ENCODE data around the gene LAIR2.

DNA sequence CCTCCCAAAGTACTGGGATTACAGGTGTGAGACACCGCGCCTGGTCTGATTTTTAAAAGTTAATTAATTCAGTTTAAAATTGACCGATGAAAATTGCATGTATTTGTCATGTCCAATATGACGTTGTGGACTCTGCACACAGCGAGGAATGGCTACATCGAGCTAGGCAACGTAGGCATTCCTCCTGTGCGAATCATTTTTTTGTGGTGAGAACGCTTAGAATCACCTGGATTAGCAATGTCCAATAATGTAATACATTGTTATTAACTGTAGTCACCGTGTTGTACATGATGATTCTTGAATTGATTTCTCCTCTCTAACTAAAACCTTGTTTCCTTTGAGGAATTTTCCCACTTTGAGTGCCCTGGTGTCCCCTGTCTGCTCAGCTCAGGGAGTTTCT, 3.4 kb downstream of the LAIR2 start:
- TF ChIP-seq POLR2AphosphoS5 (IDR thresholded peaks at IDR 0.05; ENCODE audit: low read length) (no peak), POLR2A (IDR thresholded peaks at IDR 0.05; ENCODE audit: low read depth, low read length) (no peak), MXI1 (IDR thresholded peaks at IDR 0.05; ENCODE audit: low read depth, low read length) (no peak), YY1 (IDR thresholded peaks at IDR 0.05; ENCODE audit: low read depth, low read length) (no peak), SREBF2 (IDR thresholded peaks at IDR 0.05; ENCODE audit: low read length) (no peak), NFYB (IDR thresholded peaks at IDR 0.05; ENCODE audit: insufficient read depth, low read depth, low read length) (no peak), STAT1 (conservative IDR thresholded peaks at IDR 0.05) (no peak)
- TF ChIP-seq, protein P1, sequence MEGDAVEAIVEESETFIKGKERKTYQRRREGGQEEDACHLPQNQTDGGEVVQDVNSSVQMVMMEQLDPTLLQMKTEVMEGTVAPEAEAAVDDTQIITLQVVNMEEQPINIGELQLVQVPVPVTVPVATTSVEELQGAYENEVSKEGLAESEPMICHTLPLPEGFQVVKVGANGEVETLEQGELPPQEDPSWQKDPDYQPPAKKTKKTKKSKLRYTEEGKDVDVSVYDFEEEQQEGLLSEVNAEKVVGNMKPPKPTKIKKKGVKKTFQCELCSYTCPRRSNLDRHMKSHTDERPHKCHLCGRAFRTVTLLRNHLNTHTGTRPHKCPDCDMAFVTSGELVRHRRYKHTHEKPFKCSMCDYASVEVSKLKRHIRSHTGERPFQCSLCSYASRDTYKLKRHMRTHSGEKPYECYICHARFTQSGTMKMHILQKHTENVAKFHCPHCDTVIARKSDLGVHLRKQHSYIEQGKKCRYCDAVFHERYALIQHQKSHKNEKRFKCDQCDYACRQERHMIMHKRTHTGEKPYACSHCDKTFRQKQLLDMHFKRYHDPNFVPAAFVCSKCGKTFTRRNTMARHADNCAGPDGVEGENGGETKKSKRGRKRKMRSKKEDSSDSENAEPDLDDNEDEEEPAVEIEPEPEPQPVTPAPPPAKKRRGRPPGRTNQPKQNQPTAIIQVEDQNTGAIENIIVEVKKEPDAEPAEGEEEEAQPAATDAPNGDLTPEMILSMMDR (IDR thresholded peaks at IDR 0.05 in 2 of 3, conservative IDR thresholded peaks at IDR 0.05 in 1 of 3; ENCODE audit: control insufficient read depth in 2 of 3, extremely low read depth in 1 of 3, insufficient read depth in 1 of 3, low read depth in 3 of 3, low read length in 3 of 3): no peak
- TF ChIP-seq, protein P2, sequence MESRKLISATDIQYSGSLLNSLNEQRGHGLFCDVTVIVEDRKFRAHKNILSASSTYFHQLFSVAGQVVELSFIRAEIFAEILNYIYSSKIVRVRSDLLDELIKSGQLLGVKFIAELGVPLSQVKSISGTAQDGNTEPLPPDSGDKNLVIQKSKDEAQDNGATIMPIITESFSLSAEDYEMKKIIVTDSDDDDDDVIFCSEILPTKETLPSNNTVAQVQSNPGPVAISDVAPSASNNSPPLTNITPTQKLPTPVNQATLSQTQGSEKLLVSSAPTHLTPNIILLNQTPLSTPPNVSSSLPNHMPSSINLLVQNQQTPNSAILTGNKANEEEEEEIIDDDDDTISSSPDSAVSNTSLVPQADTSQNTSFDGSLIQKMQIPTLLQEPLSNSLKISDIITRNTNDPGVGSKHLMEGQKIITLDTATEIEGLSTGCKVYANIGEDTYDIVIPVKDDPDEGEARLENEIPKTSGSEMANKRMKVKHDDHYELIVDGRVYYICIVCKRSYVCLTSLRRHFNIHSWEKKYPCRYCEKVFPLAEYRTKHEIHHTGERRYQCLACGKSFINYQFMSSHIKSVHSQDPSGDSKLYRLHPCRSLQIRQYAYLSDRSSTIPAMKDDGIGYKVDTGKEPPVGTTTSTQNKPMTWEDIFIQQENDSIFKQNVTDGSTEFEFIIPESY (IDR thresholded peaks at IDR 0.05): no peak
- TF ChIP-seq, protein P3, sequence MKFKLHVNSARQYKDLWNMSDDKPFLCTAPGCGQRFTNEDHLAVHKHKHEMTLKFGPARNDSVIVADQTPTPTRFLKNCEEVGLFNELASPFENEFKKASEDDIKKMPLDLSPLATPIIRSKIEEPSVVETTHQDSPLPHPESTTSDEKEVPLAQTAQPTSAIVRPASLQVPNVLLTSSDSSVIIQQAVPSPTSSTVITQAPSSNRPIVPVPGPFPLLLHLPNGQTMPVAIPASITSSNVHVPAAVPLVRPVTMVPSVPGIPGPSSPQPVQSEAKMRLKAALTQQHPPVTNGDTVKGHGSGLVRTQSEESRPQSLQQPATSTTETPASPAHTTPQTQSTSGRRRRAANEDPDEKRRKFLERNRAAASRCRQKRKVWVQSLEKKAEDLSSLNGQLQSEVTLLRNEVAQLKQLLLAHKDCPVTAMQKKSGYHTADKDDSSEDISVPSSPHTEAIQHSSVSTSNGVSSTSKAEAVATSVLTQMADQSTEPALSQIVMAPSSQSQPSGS (IDR thresholded peaks at IDR 0.05; ENCODE audit: low read length): no peak
